HepG2 (cell line): ENCODE results near the gene COLGALT1. TPM values are rescaled to one million over a fixed set of nuclear protein-coding genes. Genes with fewer than 3 reads are reported as not detected.
A peak's percentile ranks its signal among the peaks of the same experiment; 100 is the strongest.

ENCODE experiments used
- ATF3 ChIP-seq: sonication (generic); formaldehyde crosslinking; IDR thresholded peaks from 2 replicates; pipeline ENCODE4 v1.4.0; 2020; ENCODE audit warnings: missing genetic modification reagents
- CC2D1A ChIP-seq: sonication (generic); formaldehyde crosslinking; IDR thresholded peaks from 2 replicates; pipeline ENCODE4 v1.8.1; 2023; ENCODE audit warnings: mild to moderate bottlenecking, missing genetic modification reagents
- CHD4 ChIP-seq: fragments of 200-600 bp; sonication (generic); IDR thresholded peaks from 2 replicates; pipeline ENCODE4 v1.7.0; 2017; ENCODE audit warnings: mild to moderate bottlenecking, low read length, borderline replicate concordance
- FLYWCH1 ChIP-seq: sonication (generic); formaldehyde crosslinking; IDR thresholded peaks from 2 replicates; pipeline ENCODE4 v1.8.1; 2023; ENCODE audit warnings: mild to moderate bottlenecking, missing genetic modification reagents
- FOXA3 ChIP-seq: IDR thresholded peaks from 2 replicates; pipeline ENCODE4 v1.6.1; 2016; ENCODE audit warnings: missing genetic modification reagents, missing compliant biosample characterization
- HDAC2 ChIP-seq: sonication (generic); formaldehyde crosslinking; IDR thresholded peaks from 2 replicates; pipeline ENCODE4 v1.4.0; 2020; ENCODE audit warnings: missing genetic modification reagents
- MAFF ChIP-seq: IDR thresholded peaks from 2 replicates; pipeline ENCODE4 v1.6.1; 2011; ENCODE audit warnings: low read depth, low read length, improper control_type of control experiment
- MED13 ChIP-seq: sonication (generic); formaldehyde crosslinking; IDR thresholded peaks from 2 replicates; pipeline ENCODE4 v1.5.0; 2020; ENCODE audit warnings: missing genetic modification reagents
- PRPF4 ChIP-seq: fragments of 200-400 bp; formaldehyde crosslinking; IDR thresholded peaks from 2 replicates; pipeline ENCODE4 v1.6.1; 2016; ENCODE audit warnings: low read length, low read depth; ENCODE audit not compliant: poor library complexity, severe bottlenecking
- RAD51 ChIP-seq: fragments of 450-650 bp; IDR thresholded peaks from 2 replicates; pipeline ENCODE4 v1.6.1; 2016; ENCODE audit warnings: borderline replicate concordance
- RBAK ChIP-seq: sonication (generic); formaldehyde crosslinking; IDR thresholded peaks from 2 replicates; pipeline ENCODE4 v1.5.1; 2020; ENCODE audit warnings: mild to moderate bottlenecking, missing genetic modification reagents
- SPEN ChIP-seq: sonication (generic); formaldehyde crosslinking; IDR thresholded peaks from 2 replicates; pipeline ENCODE4 v1.5.1; 2020; ENCODE audit warnings: low read depth, mild to moderate bottlenecking, missing genetic modification reagents
- ZNF276 ChIP-seq: sonication (generic); formaldehyde crosslinking; IDR thresholded peaks from 2 replicates; pipeline ENCODE4 v1.4.0; 2020; ENCODE audit warnings: mild to moderate bottlenecking, low read depth, missing genetic modification reagents
- ZNF335 ChIP-seq: sonication (generic); formaldehyde crosslinking; IDR thresholded peaks from 2 replicates; pipeline ENCODE4 v1.4.0; 2020; ENCODE audit warnings: missing genetic modification reagents
- ZNF556 ChIP-seq: sonication (generic); formaldehyde crosslinking; IDR thresholded peaks from 2 replicates; pipeline ENCODE4 v1.4.0; 2020; ENCODE audit warnings: mild to moderate bottlenecking, missing genetic modification reagents, borderline replicate concordance
- ZNF780A ChIP-seq: sonication (generic); formaldehyde crosslinking; IDR thresholded peaks from 2 replicates; pipeline ENCODE4 v1.8.0; 2022; ENCODE audit warnings: mild to moderate bottlenecking, missing genetic modification reagents, moderate library complexity
- ZSCAN9 ChIP-seq: IDR thresholded peaks from 2 replicates; pipeline ENCODE4 v1.6.1; 2016; ENCODE audit warnings: borderline replicate concordance
- polyA plus RNA-seq, 8 experiments: library from polyadenylated mRNA; depleted of rRNA in 3 of 8; stranded (reverse) in 7 of 8; unstranded in 1 of 8; fragments of >200 nt; fragmentation: Illumina TruSeq in 4 of 8; extraction: Trizol in 4 of 8; gene quantifications; 2 replicates each; pipeline versions ENCODE4 v1.2.1 to v1.2.3, GENCODE V29; 2011 to 2016; ENCODE audit warnings: low read depth in 4 of 8, missing spikeins in 1 of 8, mixed read lengths in 1 of 8; ENCODE audit not compliant: insufficient read depth in 1 of 8
- total RNA-seq, 5 experiments: library from RNA; depleted of rRNA; stranded (reverse); fragments of >200 nt; fragmentation: Illumina TruSeq; extraction: Trizol; gene quantifications; 2 replicates each; pipeline ENCODE4 v1.2.3, GENCODE V29; 2016; ENCODE audit warnings: low read depth in 1 of 5
- TF ChIP-seq, protein P1 (sequence below): sonication (generic); formaldehyde crosslinking; IDR thresholded peaks from 2 replicates; pipeline ENCODE4 v1.4.0; 2020; ENCODE audit warnings: missing genetic modification reagents
- TF ChIP-seq, protein P2 (sequence below): sonication (generic); formaldehyde crosslinking; IDR thresholded peaks from 2 replicates; pipeline ENCODE4 v1.8.1; 2023; ENCODE audit warnings: mild to moderate bottlenecking, missing genetic modification reagents, borderline replicate concordance

Gene COLGALT1
- total and polyA plus RNA-seq, 2 of the 13 experiments (the other 11 are each of a cell fraction or from before 2014, with no cell fraction given): 58.0 to 211 TPM

GRCh38 chr19:17555929-17556813, 722 bp downstream of the COLGALT1 start (continued):
- TF ChIP-seq, protein P1, sequence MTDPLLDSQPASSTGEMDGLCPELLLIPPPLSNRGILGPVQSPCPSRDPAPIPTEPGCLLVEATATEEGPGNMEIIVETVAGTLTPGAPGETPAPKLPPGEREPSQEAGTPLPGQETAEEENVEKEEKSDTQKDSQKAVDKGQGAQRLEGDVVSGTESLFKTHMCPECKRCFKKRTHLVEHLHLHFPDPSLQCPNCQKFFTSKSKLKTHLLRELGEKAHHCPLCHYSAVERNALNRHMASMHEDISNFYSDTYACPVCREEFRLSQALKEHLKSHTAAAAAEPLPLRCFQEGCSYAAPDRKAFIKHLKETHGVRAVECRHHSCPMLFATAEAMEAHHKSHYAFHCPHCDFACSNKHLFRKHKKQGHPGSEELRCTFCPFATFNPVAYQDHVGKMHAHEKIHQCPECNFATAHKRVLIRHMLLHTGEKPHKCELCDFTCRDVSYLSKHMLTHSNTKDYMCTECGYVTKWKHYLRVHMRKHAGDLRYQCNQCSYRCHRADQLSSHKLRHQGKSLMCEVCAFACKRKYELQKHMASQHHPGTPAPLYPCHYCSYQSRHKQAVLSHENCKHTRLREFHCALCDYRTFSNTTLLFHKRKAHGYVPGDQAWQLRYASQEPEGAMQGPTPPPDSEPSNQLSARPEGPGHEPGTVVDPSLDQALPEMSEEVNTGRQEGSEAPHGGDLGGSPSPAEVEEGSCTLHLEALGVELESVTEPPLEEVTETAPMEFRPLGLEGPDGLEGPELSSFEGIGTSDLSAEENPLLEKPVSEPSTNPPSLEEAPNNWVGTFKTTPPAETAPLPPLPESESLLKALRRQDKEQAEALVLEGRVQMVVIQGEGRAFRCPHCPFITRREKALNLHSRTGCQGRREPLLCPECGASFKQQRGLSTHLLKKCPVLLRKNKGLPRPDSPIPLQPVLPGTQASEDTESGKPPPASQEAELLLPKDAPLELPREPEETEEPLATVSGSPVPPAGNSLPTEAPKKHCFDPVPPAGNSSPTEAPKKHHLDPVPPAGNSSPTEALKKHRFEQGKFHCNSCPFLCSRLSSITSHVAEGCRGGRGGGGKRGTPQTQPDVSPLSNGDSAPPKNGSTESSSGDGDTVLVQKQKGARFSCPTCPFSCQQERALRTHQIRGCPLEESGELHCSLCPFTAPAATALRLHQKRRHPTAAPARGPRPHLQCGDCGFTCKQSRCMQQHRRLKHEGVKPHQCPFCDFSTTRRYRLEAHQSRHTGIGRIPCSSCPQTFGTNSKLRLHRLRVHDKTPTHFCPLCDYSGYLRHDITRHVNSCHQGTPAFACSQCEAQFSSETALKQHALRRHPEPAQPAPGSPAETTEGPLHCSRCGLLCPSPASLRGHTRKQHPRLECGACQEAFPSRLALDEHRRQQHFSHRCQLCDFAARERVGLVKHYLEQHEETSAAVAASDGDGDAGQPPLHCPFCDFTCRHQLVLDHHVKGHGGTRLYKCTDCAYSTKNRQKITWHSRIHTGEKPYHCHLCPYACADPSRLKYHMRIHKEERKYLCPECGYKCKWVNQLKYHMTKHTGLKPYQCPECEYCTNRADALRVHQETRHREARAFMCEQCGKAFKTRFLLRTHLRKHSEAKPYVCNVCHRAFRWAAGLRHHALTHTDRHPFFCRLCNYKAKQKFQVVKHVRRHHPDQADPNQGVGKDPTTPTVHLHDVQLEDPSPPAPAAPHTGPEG (CRISPR knock-in tag): peak; percentile 71; the same call in 1 of the 2 replicates
- TF ChIP-seq FOXA3: no peak
- TF ChIP-seq ZNF276 (CRISPR knock-in tag): no peak
- TF ChIP-seq MAFF: no peak
- TF ChIP-seq MED13: peak; percentile 60; the same call in 1 of the 2 replicates
- TF ChIP-seq, protein P2, sequence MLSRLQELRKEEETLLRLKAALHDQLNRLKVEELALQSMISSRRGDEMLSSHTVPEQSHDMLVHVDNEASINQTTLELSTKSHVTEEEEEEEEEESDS (CRISPR knock-in tag): no peak
- no peak for TF ChIP-seq SPEN (CRISPR knock-in tag)
- TF ChIP-seq ZNF780A (CRISPR knock-in tag): no peak
- TF ChIP-seq CHD4: no peak
- no peak for TF ChIP-seq ZNF556 (CRISPR knock-in tag)
- no peak for TF ChIP-seq ATF3
- TF ChIP-seq FLYWCH1 (CRISPR knock-in tag): no peak
- no peak for TF ChIP-seq CC2D1A (CRISPR knock-in tag)
- TF ChIP-seq RBAK (CRISPR knock-in tag): no peak
- 0 out of 2 replicates have a peak, but pooled peaks have one; percentile 24 for TF ChIP-seq ZNF335 (CRISPR knock-in tag)
- TF ChIP-seq HDAC2 (CRISPR knock-in tag): 0 out of 2 replicates have a peak, but pooled peaks have one; percentile 23
- no peak for TF ChIP-seq PRPF4
- no peak for TF ChIP-seq ZSCAN9 (CRISPR knock-in tag)
- no peak for TF ChIP-seq RAD51
